Stimulated activated CD8-positive, alpha-beta memory T cell treated with anti-CD3 and anti-CD28 coated beads, Interleukin-2, amount 100 ng/mL, for 1 hour (primary cell): ENCODE measurements around the gene SIAH1.
"Not testable (repeated sequence)": the region's sequence is repeated elsewhere in the genome, so short reads cannot be mapped to it uniquely, and the experiment has no call there.

ENCODE experiments used
- DNase-seq, 2 donors: peaks; one replicate each; pipeline ENCODE4 v3.0.0-alpha.2; 2020; ENCODE audit warnings: low read depth in 2 of 2

Gene SIAH1, protein sequence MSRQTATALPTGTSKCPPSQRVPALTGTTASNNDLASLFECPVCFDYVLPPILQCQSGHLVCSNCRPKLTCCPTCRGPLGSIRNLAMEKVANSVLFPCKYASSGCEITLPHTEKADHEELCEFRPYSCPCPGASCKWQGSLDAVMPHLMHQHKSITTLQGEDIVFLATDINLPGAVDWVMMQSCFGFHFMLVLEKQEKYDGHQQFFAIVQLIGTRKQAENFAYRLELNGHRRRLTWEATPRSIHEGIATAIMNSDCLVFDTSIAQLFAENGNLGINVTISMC

GRCh38 chr16:48385253-48386150, at the start of gene SIAH1:
SIAH1 (minus strand) TSS chr16:48385413; CDS start chr16:48362428, 22,985 bp downstream.
- DNase-seq, result peak; percentile 70 to 80

- no peak for DNase-seq
Measured at GRCh38 chr16:48434653-48435317, 49.6 kb upstream of the SIAH1 start.

DNA sequence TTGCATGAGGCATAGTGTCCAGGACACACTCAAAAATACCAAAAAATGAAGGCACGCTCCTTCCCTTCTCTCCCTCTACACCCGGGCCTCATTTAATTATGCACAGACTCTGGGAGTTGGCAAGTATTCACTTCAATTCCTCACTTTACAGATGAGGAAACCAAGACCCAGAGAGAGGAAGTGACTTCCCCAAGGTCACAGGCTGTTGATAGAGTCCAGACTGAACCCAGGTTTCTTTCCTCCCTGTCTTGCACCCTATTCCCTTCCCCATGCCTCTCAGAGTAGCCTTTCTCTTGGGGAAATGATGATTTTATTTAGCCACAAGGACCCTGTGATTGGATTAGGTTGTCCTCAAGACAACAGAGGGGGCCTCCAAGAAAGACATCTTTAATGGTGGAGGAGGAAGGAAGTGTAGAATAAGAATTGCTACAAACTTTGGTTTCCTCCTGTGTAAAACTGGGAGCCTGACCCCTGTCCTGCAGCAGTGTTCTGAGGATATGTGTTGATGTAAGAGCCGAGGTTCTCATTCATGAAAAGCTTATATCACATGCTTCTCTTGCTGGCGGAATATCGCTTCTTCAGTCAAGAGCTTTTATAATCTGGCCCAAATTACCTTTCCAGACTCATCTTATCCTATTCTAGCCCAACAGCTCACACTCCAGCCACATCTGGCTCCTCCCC, 48.8 kb upstream of the SIAH1 start:
- no peak for DNase-seq

DNA sequence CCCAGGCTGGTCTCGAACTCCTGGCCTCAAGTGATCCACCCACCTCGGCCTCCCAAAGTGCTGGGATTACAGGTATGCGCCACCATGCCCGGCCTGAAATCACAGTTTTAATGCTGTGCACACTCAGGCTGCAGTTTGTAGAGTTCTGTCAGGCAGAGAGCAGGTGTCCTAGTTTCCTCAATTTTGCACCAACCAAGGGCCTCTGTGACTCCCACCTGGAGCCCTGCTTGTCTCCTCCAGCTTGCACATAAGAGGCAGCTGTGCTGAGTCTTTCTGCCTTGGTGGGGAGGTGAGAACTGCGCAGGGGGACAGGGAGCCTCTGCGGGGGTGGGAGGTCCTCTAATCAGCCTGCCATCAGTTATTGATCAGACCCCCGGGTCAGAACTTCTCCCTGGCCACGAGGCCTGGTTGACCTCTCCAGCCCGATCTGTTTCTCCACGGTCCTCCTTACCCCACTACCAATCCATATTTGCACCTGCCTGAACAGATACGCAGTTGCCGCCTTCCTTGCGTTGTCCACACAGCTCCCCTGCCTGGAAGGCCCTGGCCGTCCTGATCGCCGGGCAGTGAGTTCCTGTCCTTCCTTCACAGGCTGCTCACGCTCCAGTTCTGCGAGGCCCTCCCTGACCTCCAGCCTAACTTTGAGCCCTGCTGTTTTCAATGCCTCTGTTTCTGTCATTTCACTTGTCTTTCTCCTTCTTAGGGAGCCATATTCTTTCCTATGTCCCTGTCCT, 48.1 kb upstream of the SIAH1 start:
- DNase-seq, result no peak

DNA sequence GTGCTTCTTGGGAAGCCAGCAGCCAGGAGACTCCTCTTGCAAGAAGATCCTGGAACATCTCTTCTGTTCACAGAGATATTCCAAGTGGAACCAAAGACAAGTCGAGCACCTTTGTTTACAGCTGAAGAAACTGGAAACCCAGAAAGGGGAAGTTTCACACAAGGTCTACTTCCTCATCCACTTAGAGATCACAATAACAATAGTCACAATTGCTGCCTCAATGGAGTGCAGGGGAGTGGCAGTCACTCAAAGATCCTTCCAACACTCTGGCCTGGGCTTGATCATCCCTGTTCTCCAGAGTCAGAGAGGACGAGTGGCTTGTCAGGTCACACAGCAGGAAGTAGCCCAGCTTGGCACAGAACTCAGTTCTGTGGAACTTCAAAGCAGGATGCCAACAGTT, 46.9 kb upstream of the SIAH1 start:
- DNase-seq, result no peak

- no peak for DNase-seq
Measured at GRCh38 chr16:48430890-48431289, 45.7 kb upstream of the SIAH1 start.

- no peak for DNase-seq
Measured at GRCh38 chr16:48426244-48427141, 41.3 kb upstream of the SIAH1 start.

- no peak for DNase-seq
Measured at GRCh38 chr16:48422537-48422936, 37.3 kb upstream of the SIAH1 start.

GRCh38 chr16:48421741-48422140, 36.5 kb upstream of the SIAH1 start:
- DNase-seq, result no peak

DNA sequence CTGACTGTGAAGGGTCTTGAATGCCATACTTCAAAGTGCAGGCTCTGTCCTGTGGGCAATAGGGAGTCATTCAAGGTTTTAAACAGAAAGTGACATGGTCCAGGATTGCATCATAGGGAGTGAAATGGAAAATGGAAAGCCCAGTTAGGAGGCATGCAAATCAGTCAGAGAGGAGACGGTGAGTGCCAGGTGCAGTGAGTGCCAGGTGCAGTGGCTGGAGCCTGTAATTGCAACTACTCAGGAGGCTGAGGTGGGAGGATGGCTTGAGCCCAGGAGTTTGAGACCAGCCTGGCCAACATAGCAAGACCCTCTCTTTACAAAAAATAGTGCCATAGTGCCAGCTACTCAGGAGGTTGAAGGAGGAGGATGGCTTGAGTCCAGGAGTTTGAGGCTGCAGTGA, 35.2 kb upstream of the SIAH1 start:
- DNase-seq, result no peak

DNA sequence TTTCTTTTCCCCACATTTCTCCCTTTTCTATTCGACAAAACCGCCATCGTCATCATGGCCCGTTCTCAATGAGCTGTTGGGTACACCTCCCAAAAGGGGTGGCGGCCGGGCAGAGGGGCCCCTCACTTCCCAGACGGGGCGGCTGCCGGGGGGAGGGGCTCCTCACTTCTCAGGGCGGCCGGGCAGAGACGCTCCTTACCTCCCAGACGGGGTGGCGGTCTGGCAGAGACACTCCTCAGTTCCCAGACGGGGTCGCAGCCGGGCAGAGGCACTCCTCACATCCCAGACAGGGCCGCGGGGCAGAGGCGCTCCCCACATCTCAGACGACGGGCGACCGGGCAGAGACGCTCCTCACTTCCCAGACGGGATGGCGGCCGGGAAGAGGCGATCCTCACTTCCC, 31.4 kb upstream of the SIAH1 start:
- not testable (repeated sequence) for DNase-seq

DNA sequence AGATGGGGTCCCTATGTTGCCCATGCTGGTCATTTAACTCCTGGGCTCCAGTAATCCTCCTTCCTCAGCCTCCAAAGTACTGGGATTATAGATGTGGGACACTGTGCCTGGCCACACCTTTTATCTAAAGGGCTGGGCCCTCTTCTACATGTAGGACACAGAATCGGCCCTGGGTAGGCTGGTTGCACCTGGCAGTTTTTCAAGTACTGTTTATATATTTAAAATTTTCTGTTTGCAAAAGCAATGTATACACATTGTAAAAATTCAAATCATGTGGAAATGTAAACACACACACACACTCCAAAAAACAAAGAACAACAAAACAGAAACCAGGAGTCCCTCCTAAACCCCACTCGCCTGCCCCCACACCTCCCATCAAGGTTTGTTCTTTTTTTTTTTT, 28.1 kb upstream of the SIAH1 start:
- DNase-seq, result no peak

GRCh38 chr16:48409839-48410632, 24.8 kb upstream of the SIAH1 start:
- no peak for DNase-seq

DNA sequence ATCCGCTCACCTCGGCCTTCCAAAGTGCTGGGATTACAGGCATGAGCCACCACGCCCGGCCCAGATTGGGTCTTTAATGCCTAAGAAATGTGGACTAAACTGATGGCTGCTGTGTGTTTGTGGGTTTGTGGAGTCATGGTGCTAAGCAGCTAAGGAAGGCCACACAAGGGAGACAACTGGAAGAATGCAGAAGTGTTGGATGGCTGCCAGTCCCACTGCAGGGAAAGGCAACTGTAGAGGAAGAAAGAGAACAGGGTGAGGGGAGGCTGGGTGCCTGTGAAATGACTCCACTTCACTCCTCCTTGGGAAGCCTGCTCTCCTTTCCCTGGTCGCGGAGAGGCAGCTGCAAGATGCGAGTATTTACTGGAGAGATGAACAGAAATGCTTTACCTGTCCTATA, 23.5 kb upstream of the SIAH1 start:
- no peak for DNase-seq

GRCh38 chr16:48405907-48406306, 20.7 kb upstream of the SIAH1 start:
- DNase-seq, result no peak

GRCh38 chr16:48405153-48405552, 19.9 kb upstream of the SIAH1 start:
- no peak for DNase-seq

GRCh38 chr16:48402547-48402946, 17.3 kb upstream of the SIAH1 start:
- not testable (repeated sequence) for DNase-seq

GRCh38 chr16:48395375-48395774, 10.2 kb upstream of the SIAH1 start:
- DNase-seq, result no peak

DNA sequence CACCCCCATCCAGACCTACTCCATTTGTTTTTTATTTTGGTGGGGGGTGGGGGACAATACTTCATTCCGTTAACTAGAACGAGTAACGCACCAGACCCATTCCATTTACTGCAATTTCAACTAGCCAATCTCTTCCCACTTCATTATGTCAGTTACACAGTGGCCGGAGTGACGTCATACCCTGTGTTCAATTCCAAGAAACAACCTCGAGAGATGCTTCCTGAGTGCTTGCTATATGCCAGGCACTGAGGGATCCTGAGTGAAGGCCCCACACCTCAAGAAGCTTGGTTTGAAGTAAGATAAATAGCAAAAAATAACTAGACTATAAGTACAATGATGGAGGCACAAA, 9.1 kb upstream of the SIAH1 start:
- no peak for DNase-seq
